ENCODE results near the gene RAB26. TPM values are rescaled to one million over a fixed set of nuclear protein-coding genes. Genes with fewer than 3 reads are reported as not detected.

RAB26 gene
- polyA plus RNA-seq, 4 donors, result 11.9 to 31.9 (median 23.7) TPM

DNA sequence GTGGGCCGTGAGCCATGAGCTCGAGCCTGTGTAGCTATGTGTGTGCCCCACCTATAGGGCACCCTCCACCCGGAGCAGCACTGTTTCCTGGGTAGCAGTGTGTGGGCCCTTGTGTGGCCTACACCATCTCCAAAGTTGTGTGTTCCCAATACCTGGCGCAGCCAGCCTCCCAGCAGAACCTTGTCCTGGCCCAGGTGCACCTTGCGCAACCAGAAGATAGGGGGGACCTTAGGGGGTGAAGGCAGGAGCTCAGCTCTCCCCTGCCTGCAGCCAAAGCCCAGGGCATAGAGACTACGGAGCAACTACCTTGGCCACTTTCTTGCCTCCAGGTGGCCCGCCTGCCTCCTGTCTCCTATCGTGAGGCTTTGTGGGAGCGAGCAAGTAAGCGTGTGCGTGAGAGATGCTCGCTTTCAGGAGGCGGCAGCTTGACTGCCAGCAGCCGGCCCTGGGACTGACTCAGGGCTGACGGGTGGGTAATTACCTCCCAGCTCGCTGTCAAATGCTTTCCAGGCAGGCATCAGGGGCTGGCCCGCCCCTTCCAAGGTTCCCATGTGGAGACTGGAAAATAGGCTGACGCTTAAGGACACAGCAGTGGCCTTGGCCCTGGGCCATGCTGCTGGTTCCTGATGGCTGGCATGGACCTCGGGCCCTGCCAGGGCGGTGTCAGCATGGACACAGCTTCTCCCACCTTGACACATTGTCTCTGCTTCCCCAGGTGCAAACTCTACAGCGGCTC is 26.1 kb downstream of the RAB26 start:
- Histone ChIP-seq H3K36me3 (ENCODE audit: control insufficient read depth in 3 of 3, insufficient read depth in 2 of 3, low read depth in 1 of 3, low read length in 3 of 3) (peaks cover 11 to 81% (median 21%) of the 10 kb centered on the region in 3 donors), H3K9me3 (ENCODE audit: control insufficient read depth in 2 of 2, insufficient read depth in 1 of 2, low read depth in 1 of 2, low read length in 1 of 2) (no peaks in the 10 kb centered on the region), H3K27ac (ENCODE audit: low read depth in 1 of 3, low read length in 2 of 3) (no peak overlapping the region), H3K27me3 (ENCODE audit: control insufficient read depth in 3 of 3, insufficient read depth in 3 of 3, low read length in 3 of 3) (no peaks in the 10 kb centered on the region), H3K4me3 (ENCODE audit: low read depth in 1 of 3, low read length in 3 of 3) (no peak overlapping the region), H3K4me1 (ENCODE audit: control insufficient read depth in 3 of 3, insufficient read depth in 2 of 3, low read depth in 1 of 3, low read length in 2 of 3) (peaks cover 0 to 6% (median 0%) of the 10 kb centered on the region in 3 donors)
- no peak for FAIRE-seq
- no peak for DNase-seq
- WGBS, 3 donors, result 91 to 92% (median 92%) methylated on average over 21 of the region's 21 CpGs

GRCh38 chr16:2175454-2175853 is 27.0 kb downstream of the RAB26 start:
- H3K4me1 ChIP-seq (ENCODE audit: control insufficient read depth in 3 of 3, insufficient read depth in 2 of 3, low read depth in 1 of 3, low read length in 2 of 3), result peaks cover 0 to 6% (median 0%) of the 10 kb centered on the region in 3 donors
- H3K27me3 ChIP-seq (ENCODE audit: control insufficient read depth in 3 of 3, insufficient read depth in 3 of 3, low read length in 3 of 3), result no peaks in the 10 kb centered on the region
- H3K4me3 ChIP-seq (ENCODE audit: low read depth in 1 of 3, low read length in 3 of 3), result no peak overlapping the region
- H3K9me3 ChIP-seq (ENCODE audit: control insufficient read depth in 2 of 2, insufficient read depth in 1 of 2, low read depth in 1 of 2, low read length in 1 of 2), result no peaks in the 10 kb centered on the region
- DNase-seq (no peak), FAIRE-seq (no peak)
- H3K27ac ChIP-seq (ENCODE audit: low read depth in 1 of 3, low read length in 2 of 3), result no peak overlapping the region
- H3K36me3 ChIP-seq (ENCODE audit: control insufficient read depth in 3 of 3, insufficient read depth in 2 of 3, low read depth in 1 of 3, low read length in 3 of 3), result peaks cover 11 to 72% (median 21%) of the 10 kb centered on the region in 3 donors
- 90 to 97% (median 94%) methylated on average over 10 of the region's 10 CpGs for WGBS, 3 donors

GRCh38 chr16:2176047-2176446 is 27.6 kb downstream of the RAB26 start:
- WGBS, 3 donors, result 94 to 96% (median 95%) methylated on average over 23 of the region's 23 CpGs
- FAIRE-seq, result no peak

DNA sequence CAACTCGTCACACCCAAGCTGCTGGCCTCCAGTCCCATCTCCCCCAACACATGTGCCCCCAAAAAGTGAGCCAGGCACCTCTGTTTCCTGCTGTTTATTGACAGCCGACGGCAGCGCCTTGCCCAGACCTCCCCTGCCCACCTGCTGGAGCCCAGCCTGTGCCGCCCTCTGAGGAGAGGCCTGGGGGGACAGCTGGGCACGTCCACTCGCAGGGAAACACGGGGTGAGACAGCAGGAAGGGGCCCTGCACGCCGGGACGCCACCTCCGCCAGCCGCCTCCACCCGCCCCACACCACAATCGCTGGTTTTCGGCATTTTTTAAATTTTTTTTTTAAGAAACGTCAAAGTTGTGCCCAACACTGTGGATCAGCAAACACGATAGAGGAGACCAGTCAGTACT is 28.7 kb downstream of the RAB26 start:
- H3K4me1 ChIP-seq (ENCODE audit: control insufficient read depth in 3 of 3, insufficient read depth in 2 of 3, low read depth in 1 of 3, low read length in 2 of 3), result no peaks in the 10 kb centered on the region
- H3K27ac ChIP-seq (ENCODE audit: low read depth in 1 of 3, low read length in 2 of 3), result no peak overlapping the region
- H3K36me3 ChIP-seq (ENCODE audit: control insufficient read depth in 3 of 3, insufficient read depth in 2 of 3, low read depth in 1 of 3, low read length in 3 of 3), result peaks cover 6 to 56% (median 19%) of the 10 kb centered on the region in 3 donors
- H3K27me3 ChIP-seq (ENCODE audit: control insufficient read depth in 3 of 3, insufficient read depth in 3 of 3, low read length in 3 of 3), result no peaks in the 10 kb centered on the region
- no peak for DNase-seq
- FAIRE-seq, result no peak
- H3K4me3 ChIP-seq (ENCODE audit: low read depth in 1 of 3, low read length in 3 of 3), result no peak overlapping the region
- H3K9me3 ChIP-seq (ENCODE audit: control insufficient read depth in 2 of 2, insufficient read depth in 1 of 2, low read depth in 1 of 2, low read length in 1 of 2), result no peaks in the 10 kb centered on the region
- 92 to 94% (median 93%) methylated on average over 18 of the region's 18 CpGs for WGBS, 3 donors

More at GRCh38 chr16:2176047-2176446, 27.6 kb downstream of the RAB26 start:
- Histone ChIP-seq H3K27me3 (ENCODE audit: control insufficient read depth in 3 of 3, insufficient read depth in 3 of 3, low read length in 3 of 3) (no peaks in the 10 kb centered on the region), H3K9me3 (ENCODE audit: control insufficient read depth in 2 of 2, insufficient read depth in 1 of 2, low read depth in 1 of 2, low read length in 1 of 2) (no peaks in the 10 kb centered on the region), H3K4me1 (ENCODE audit: control insufficient read depth in 3 of 3, insufficient read depth in 2 of 3, low read depth in 1 of 3, low read length in 2 of 3) (peaks cover 0 to 6% (median 0%) of the 10 kb centered on the region in 3 donors), H3K36me3 (ENCODE audit: control insufficient read depth in 3 of 3, insufficient read depth in 2 of 3, low read depth in 1 of 3, low read length in 3 of 3) (peaks cover 11 to 66% (median 19%) of the 10 kb centered on the region in 3 donors), H3K4me3 (ENCODE audit: low read depth in 1 of 3, low read length in 3 of 3) (no peak overlapping the region), H3K27ac (ENCODE audit: low read depth in 1 of 3, low read length in 2 of 3) (no peak overlapping the region)
- DNase-seq, result no peak

- Histone ChIP-seq H3K36me3 (ENCODE audit: control insufficient read depth in 3 of 3, insufficient read depth in 2 of 3, low read depth in 1 of 3, low read length in 3 of 3) (peaks cover 6 to 53% (median 19%) of the 10 kb centered on the region in 3 donors), H3K27me3 (ENCODE audit: control insufficient read depth in 3 of 3, insufficient read depth in 3 of 3, low read length in 3 of 3) (no peaks in the 10 kb centered on the region), H3K4me1 (ENCODE audit: control insufficient read depth in 3 of 3, insufficient read depth in 2 of 3, low read depth in 1 of 3, low read length in 2 of 3) (no peaks in the 10 kb centered on the region), H3K27ac (ENCODE audit: low read depth in 1 of 3, low read length in 2 of 3) (no peak overlapping the region), H3K4me3 (ENCODE audit: low read depth in 1 of 3, low read length in 3 of 3) (no peak overlapping the region), H3K9me3 (ENCODE audit: control insufficient read depth in 2 of 2, insufficient read depth in 1 of 2, low read depth in 1 of 2, low read length in 1 of 2) (no peaks in the 10 kb centered on the region)
- 92 to 94% (median 93%) methylated on average over 20 of the region's 20 CpGs for WGBS, 3 donors
- FAIRE-seq, result no peak
- DNase-seq, result no peak
These were observed 29.1 kb downstream of the RAB26 start for GRCh38 chr16:2177561-2177960.

DNA sequence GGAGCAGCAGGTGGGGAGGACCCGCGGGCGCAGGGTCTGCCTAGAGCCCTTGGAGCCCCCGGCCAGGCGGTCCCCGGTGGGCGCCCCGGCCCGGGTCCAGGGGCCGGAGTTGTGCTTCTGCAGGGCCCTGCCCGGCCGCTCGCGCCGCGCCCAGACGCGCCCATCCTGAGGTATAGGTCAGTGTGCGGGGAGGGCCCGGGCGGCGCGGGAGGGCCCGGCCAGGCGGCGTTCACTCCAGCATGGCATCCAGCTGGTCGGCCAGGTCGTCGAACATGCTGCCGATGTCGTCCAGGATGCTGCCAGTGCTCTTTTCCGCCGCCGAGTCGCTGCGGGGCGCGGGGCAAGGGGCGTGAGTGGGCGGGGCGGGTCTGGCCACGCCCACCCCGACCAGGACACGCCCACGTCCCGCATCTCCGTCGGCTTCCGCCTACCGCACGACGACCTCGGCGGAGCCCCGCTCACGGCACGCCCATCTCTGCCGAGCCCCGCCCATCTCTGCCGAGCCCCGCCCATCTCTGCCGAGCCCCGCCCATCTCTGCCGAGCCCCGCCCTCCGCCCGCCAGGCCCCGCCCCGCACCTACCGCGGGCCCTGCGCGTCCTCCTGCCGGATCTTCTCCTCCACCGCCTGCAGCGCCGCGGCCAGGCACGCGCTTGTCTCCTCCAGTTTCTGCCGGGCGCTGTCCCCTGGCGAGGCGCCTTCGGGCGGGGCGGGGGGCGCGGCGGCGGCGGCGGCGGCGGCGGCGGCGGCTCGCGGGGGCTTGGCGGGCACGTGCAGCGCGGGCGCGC is 30.1 kb downstream of the RAB26 start:
- Histone ChIP-seq H3K4me1 (ENCODE audit: control insufficient read depth in 3 of 3, insufficient read depth in 2 of 3, low read depth in 1 of 3, low read length in 2 of 3) (no peaks in the 10 kb centered on the region), H3K4me3 (ENCODE audit: low read depth in 1 of 3, low read length in 3 of 3) (no peak overlapping the region), H3K9me3 (ENCODE audit: control insufficient read depth in 2 of 2, insufficient read depth in 1 of 2, low read depth in 1 of 2, low read length in 1 of 2) (no peaks in the 10 kb centered on the region), H3K27me3 (ENCODE audit: control insufficient read depth in 3 of 3, insufficient read depth in 3 of 3, low read length in 3 of 3) (no peaks in the 10 kb centered on the region), H3K36me3 (ENCODE audit: control insufficient read depth in 3 of 3, insufficient read depth in 2 of 3, low read depth in 1 of 3, low read length in 3 of 3) (peaks cover 6 to 44% (median 13%) of the 10 kb centered on the region in 3 donors), H3K27ac (ENCODE audit: low read depth in 1 of 3, low read length in 2 of 3) (no peak overlapping the region)
- DNase-seq (peak in 1 of 2 donors; percentile 42), FAIRE-seq (no peak)
- WGBS, 3 donors, result 34 to 65% (median 57%) methylated on average over 25 to 106 of the region's 106 CpGs

- Histone ChIP-seq H3K27ac (ENCODE audit: low read depth in 1 of 3, low read length in 2 of 3) (no peak overlapping the region), H3K36me3 (ENCODE audit: control insufficient read depth in 3 of 3, insufficient read depth in 2 of 3, low read depth in 1 of 3, low read length in 3 of 3) (peaks cover 3 to 38% (median 9%) of the 10 kb centered on the region in 3 donors), H3K4me1 (ENCODE audit: control insufficient read depth in 3 of 3, insufficient read depth in 2 of 3, low read depth in 1 of 3, low read length in 2 of 3) (no peaks in the 10 kb centered on the region), H3K4me3 (ENCODE audit: low read depth in 1 of 3, low read length in 3 of 3) (no peak overlapping the region), H3K27me3 (ENCODE audit: control insufficient read depth in 3 of 3, insufficient read depth in 3 of 3, low read length in 3 of 3) (no peaks in the 10 kb centered on the region), H3K9me3 (ENCODE audit: control insufficient read depth in 2 of 2, insufficient read depth in 1 of 2, low read depth in 1 of 2, low read length in 1 of 2) (no peaks in the 10 kb centered on the region)
- FAIRE-seq (no peak), DNase-seq (no peak)
- WGBS, 3 donors, result 37 to 69% (median 66%) methylated on average over 19 to 50 of the region's 50 CpGs
These were observed 30.7 kb downstream of the RAB26 start for GRCh38 chr16:2179107-2179501.

GRCh38 chr16:2179576-2179975 is 31.2 kb downstream of the RAB26 start:
- 80 to 93% (median 88%) methylated on average over 26 to 31 of the region's 31 CpGs for WGBS, 3 donors
- FAIRE-seq (no peak), DNase-seq (no peak)
- Histone ChIP-seq H3K4me1 (ENCODE audit: control insufficient read depth in 3 of 3, insufficient read depth in 2 of 3, low read depth in 1 of 3, low read length in 2 of 3) (no peaks in the 10 kb centered on the region), H3K4me3 (ENCODE audit: low read depth in 1 of 3, low read length in 3 of 3) (no peak overlapping the region), H3K36me3 (ENCODE audit: control insufficient read depth in 3 of 3, insufficient read depth in 2 of 3, low read depth in 1 of 3, low read length in 3 of 3) (peaks cover 2 to 33% (median 9%) of the 10 kb centered on the region in 3 donors), H3K27ac (ENCODE audit: low read depth in 1 of 3, low read length in 2 of 3) (no peak overlapping the region), H3K9me3 (ENCODE audit: control insufficient read depth in 2 of 2, insufficient read depth in 1 of 2, low read depth in 1 of 2, low read length in 1 of 2) (no peaks in the 10 kb centered on the region), H3K27me3 (ENCODE audit: control insufficient read depth in 3 of 3, insufficient read depth in 3 of 3, low read length in 3 of 3) (no peaks in the 10 kb centered on the region)
